Natural killer cell (primary cell): ENCODE measurements around the gene NUP54. TPM values are rescaled to one million over a fixed set of nuclear protein-coding genes. Genes with fewer than 3 reads are reported as not detected.
A peak's percentile ranks its signal among the peaks of the same experiment; 100 is the strongest.

Experiments
- ATAC-seq, 3 donors: fragments of 150-1000 bp in 2 of 3; fragments of 200-7000 bp in 1 of 3; cut with Tn5 transposase; 1 replicate in 1 of 3; 2 replicates in 2 of 3; pipeline ENCODE4 v1.10.0; 2021; ENCODE audit warnings: mild to moderate bottlenecking in 2 of 3, moderate library complexity in 2 of 3
- DNase-seq, 2 donors: peaks; one replicate each; pipeline versions ENCODE4 v3.0.0 to v3.0.0-alpha.2; 2013 to 2021; ENCODE audit warnings: mixed read lengths in 1 of 2
- H3K27ac ChIP-seq: one replicate; pipeline ENCODE4 v1.5.1; 2013; ENCODE audit warnings: mild to moderate bottlenecking, low read length
- H3K27me3 ChIP-seq: one replicate; pipeline ENCODE4 v1.6.1; 2013; ENCODE audit warnings: low read length; ENCODE audit not compliant: control insufficient read depth, insufficient read depth
- H3K36me3 ChIP-seq: one replicate; pipeline ENCODE4 v1.6.1; 2013; ENCODE audit warnings: low read length; ENCODE audit not compliant: control insufficient read depth, insufficient read depth
- H3K4me1 ChIP-seq: one replicate; pipeline ENCODE4 v1.6.1; 2013; ENCODE audit warnings: low read length; ENCODE audit not compliant: control insufficient read depth, insufficient read depth
- H3K4me3 ChIP-seq: one replicate; pipeline ENCODE4 v1.5.1; 2013; ENCODE audit warnings: low read length
- H3K9me3 ChIP-seq: one replicate; pipeline ENCODE4 v1.6.1; 2013; ENCODE audit warnings: low read length; ENCODE audit not compliant: control insufficient read depth, insufficient read depth
- H3K27ac Mint-ChIP-seq, 2 donors: one replicate each; pipeline ENCODE4 v1.8.0; 2022; ENCODE audit warnings: mild to moderate bottlenecking in 2 of 2, mixed read lengths in 2 of 2, moderate library complexity in 1 of 2
- H3K27me3 Mint-ChIP-seq, 2 donors: one replicate each; pipeline ENCODE4 v1.8.0; 2022; ENCODE audit warnings: low read depth in 2 of 2, mixed read lengths in 2 of 2
- H3K36me3 Mint-ChIP-seq: one replicate; pipeline ENCODE4 v1.8.0; 2022; ENCODE audit warnings: mixed read lengths
- H3K4me1 Mint-ChIP-seq, 2 donors: one replicate each; pipeline ENCODE4 v1.8.0; 2022; ENCODE audit warnings: mixed read lengths in 2 of 2
- H3K4me3 Mint-ChIP-seq: one replicate; pipeline ENCODE4 v1.8.0; 2022; ENCODE audit warnings: mild to moderate bottlenecking, moderate library complexity, mixed read lengths
- H3K9me3 Mint-ChIP-seq, 2 donors: one replicate each; pipeline ENCODE4 v1.8.0; 2022; ENCODE audit warnings: mixed read lengths in 2 of 2
- WGBS: methylation state at CpG from one replicate; pipeline ENCODE4 v1.1.7; 2013; ENCODE audit warnings: missing lambda C conversion rate; ENCODE audit not compliant: insufficient coverage; 5-methylcytosine and 5-hydroxymethylcytosine counted together
- intact Hi-C: fragments of 100-400 bp; cut with micrococcal nuclease; formaldehyde crosslinking; loops from one replicate; pipeline ENCODE4 v1.14.2; 2022
- total RNA-seq, 4 donors: library from RNA; stranded (reverse); fragments of 120-200 nt in 1 of 4; gene quantifications; one replicate each; pipeline versions ENCODE4 v1.2.3 to v1.2.4, GENCODE V29; 2013 to 2022
- TF ChIP-seq, protein P1 (sequence below): fragments of 200-600 bp; IDR thresholded peaks from one replicate; pipeline ENCODE4 v1.8.0; 2022; ENCODE audit warnings: antibody characterized with exemption

Gene NUP54
- total RNA-seq = 100 to 1,000 TPM; 102 to 114 (median 108) TPM
- 65.0 TPM for total RNA-seq (2013)

DNA sequence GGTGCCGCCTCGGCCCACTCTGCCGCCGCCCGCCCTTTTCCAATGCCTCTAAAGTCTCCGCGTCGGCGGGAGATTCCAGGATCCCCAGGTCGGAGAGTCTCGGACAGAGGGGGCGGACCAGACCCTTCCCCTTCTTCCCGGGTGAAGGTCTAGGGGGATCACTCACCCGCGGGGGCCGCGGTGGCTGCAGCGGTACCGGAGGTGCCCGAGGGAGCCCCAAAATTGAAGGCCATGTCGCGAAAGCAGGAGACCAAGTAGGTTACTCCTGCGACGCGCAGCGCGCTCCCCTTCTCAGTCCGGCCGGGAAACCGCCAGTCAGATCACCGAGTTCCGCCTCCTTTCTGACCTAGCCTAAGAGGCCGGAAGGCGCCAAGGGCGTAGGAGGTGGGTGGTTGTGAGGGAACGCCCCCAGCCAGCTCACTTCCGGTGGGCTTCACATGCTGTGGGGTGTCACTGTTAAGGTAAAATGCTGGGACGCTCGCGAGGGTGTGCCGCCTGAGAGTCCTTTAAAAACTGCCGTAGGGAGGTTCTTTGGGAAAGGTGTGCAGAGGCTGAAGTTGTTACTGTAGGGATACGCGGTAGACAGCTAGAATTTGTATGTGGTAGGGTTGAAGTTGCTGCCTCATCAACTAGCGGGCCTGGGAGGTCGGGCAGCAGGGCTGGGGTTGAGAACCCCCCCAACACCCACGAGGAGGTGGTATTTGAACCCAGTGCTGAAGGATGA is at the start of gene NUP54:
Gene NUP54, minus strand, starts transcription at position 256 of the 724 bp plus-strand sequence. Its CDS starts 23 bp downstream, at position 233.
- Histone ChIP-seq H3K27ac (peak within 1 kb of the TSS; percentile 87), H3K4me3 (peak within 1 kb of the TSS; percentile 96), H3K27me3 (no peaks in the 10 kb centered on the region), H3K36me3 (no peaks in the 10 kb centered on the region), H3K4me1 (peaks cover 10% of the 10 kb centered on the region), H3K9me3 (no peaks in the 10 kb centered on the region)
- peaks cover 21 to 29% of the 10 kb centered on the region in 2 donors for H3K4me1 Mint-ChIP-seq
- no peaks in the 10 kb centered on the region for H3K9me3 Mint-ChIP-seq
- H3K4me3 Mint-ChIP-seq = peak within 1 kb of the TSS; percentile 96
- intact Hi-C loops = loop anchor here (1.0 to 10.0 kb wide), 3 partner anchors 64 to 1006 kb away; partner anchors contain the start of genes CCNG2, SCARB2 and SDAD1
- peaks cover under 1% of the 10 kb centered on the region for H3K36me3 Mint-ChIP-seq
- WGBS = 0% methylated on average over 47 of the region's 47 CpGs
- H3K27me3 Mint-ChIP-seq = peaks cover 0 to 2% of the 10 kb centered on the region in 2 donors
- DNase-seq (peak; percentile 92 to 97), ATAC-seq (peak; percentile 97 to 100 (median 99))
- TF ChIP-seq, protein P1, sequence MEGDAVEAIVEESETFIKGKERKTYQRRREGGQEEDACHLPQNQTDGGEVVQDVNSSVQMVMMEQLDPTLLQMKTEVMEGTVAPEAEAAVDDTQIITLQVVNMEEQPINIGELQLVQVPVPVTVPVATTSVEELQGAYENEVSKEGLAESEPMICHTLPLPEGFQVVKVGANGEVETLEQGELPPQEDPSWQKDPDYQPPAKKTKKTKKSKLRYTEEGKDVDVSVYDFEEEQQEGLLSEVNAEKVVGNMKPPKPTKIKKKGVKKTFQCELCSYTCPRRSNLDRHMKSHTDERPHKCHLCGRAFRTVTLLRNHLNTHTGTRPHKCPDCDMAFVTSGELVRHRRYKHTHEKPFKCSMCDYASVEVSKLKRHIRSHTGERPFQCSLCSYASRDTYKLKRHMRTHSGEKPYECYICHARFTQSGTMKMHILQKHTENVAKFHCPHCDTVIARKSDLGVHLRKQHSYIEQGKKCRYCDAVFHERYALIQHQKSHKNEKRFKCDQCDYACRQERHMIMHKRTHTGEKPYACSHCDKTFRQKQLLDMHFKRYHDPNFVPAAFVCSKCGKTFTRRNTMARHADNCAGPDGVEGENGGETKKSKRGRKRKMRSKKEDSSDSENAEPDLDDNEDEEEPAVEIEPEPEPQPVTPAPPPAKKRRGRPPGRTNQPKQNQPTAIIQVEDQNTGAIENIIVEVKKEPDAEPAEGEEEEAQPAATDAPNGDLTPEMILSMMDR = no peak
- H3K27ac Mint-ChIP-seq = peak within 1 kb of the TSS; percentile 95 to 97

DNA sequence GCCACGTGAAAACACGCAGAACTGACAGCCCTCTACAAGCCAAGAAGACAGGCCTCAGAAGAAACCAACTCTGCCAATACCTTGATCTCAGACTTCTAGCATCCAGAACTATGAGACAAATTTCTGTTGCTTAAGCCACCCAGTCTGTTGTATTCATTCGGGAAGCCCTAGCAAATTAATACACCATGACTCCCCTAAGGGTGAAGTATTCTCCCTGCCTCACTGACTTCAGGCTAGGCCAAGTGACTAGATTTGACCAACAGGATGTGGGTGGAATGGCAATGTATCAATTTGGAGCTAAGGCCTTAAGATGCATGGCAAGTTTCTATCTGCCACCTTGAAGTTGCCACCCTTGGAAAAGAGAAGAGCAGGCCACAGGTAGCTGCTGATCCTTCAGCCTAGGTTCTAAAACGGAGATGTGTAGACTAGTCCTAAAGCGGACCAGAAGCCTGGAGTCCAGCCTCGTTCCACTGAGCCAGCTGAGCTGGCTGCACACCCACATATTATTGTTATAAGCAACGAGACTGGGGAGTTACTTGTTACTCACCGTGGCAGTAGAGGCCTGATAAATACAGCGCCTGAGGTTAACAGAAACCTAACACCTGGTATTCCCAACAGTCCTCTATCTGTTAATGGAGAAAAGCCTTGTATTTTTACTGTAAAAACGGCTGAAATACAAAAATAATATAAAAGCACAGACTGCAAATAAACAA is 49.0 kb upstream of the NUP54 start:
- H3K27me3 ChIP-seq = no peaks in the 10 kb centered on the region
- WGBS = 93% methylated on average over 6 of the region's 10 CpGs
- peaks cover 34 to 38% of the 10 kb centered on the region in 2 donors for H3K4me1 Mint-ChIP-seq
- ATAC-seq (no peak), DNase-seq (no peak)
- peaks cover 22% of the 10 kb centered on the region for H3K36me3 Mint-ChIP-seq
- no peak overlapping the region for H3K27ac ChIP-seq
- H3K4me3 Mint-ChIP-seq = no peak overlapping the region
- TF ChIP-seq, protein P1 = no peak
- H3K4me1 ChIP-seq = peaks cover 20% of the 10 kb centered on the region
- H3K27me3 Mint-ChIP-seq = no peaks in the 10 kb centered on the region
- H3K36me3 ChIP-seq = peaks cover 20% of the 10 kb centered on the region
- intact Hi-C loops = no loop called here
- no peak overlapping the region for H3K4me3 ChIP-seq
- peaks cover 5% of the 10 kb centered on the region for H3K9me3 ChIP-seq
- no peak overlapping the region for H3K27ac Mint-ChIP-seq
- H3K9me3 Mint-ChIP-seq = peaks cover under 1 to 2% of the 10 kb centered on the region in 2 donors

GRCh38 chr4:76196376-76196775 is 48.2 kb upstream of the NUP54 start:
- Histone ChIP-seq H3K36me3 (peaks cover 21% of the 10 kb centered on the region), H3K27ac (no peak overlapping the region), H3K4me1 (peaks cover 20% of the 10 kb centered on the region), H3K9me3 (peaks cover 6% of the 10 kb centered on the region), H3K27me3 (no peaks in the 10 kb centered on the region), H3K4me3 (no peak overlapping the region)
- H3K27me3 Mint-ChIP-seq = no peaks in the 10 kb centered on the region
- 93% methylated on average over 2 of the region's 2 CpGs for WGBS
- TF ChIP-seq, protein P1 = no peak
- no peak for DNase-seq
- H3K27ac Mint-ChIP-seq = no peak overlapping the region
- peaks cover 29% of the 10 kb centered on the region for H3K36me3 Mint-ChIP-seq
- intact Hi-C loops = no loop called here
- H3K4me3 Mint-ChIP-seq = no peak overlapping the region
- ATAC-seq = no peak
- H3K9me3 Mint-ChIP-seq = peaks cover 3 to 5% of the 10 kb centered on the region in 2 donors
- H3K4me1 Mint-ChIP-seq = peaks cover 34 to 40% of the 10 kb centered on the region in 2 donors
